Transverse colon (tissue), 4 donors: Measurements from ENCODE around the gene CLDN5. TPM values are rescaled to one million over a fixed set of nuclear protein-coding genes. Genes with fewer than 3 reads are reported as not detected.

Experiments used
- DNase-seq: peaks from one replicate; pipeline ENCODE4 v3.0.0-alpha.2; 2019
- H3K27ac ChIP-seq, 4 donors: fragments of 200-600 bp; sonication (generic); 2 replicates each; pipeline ENCODE4 v1.5.1; 2016 to 2018; ENCODE audit warnings: inconsistent platforms in 4 of 4
- H3K27me3 ChIP-seq: fragments of 200-600 bp; sonication (generic); 2 replicates; pipeline ENCODE4 v1.5.1; 2017; ENCODE audit warnings: inconsistent platforms
- H3K36me3 ChIP-seq, 4 donors: fragments of 200-600 bp; sonication (generic); 2 replicates each; pipeline ENCODE4 v1.5.1; 2017 to 2019; ENCODE audit warnings: inconsistent platforms in 4 of 4
- H3K4me1 ChIP-seq, 4 donors: fragments of 200-600 bp; sonication (generic); 2 replicates each; pipeline ENCODE4 v1.5.1; 2017 to 2020; ENCODE audit warnings: inconsistent platforms in 4 of 4
- H3K4me3 ChIP-seq, 4 donors: fragments of 200-600 bp; sonication (generic); 1 replicate in 1 of 4; 2 replicates in 3 of 4; pipeline versions ENCODE4 v1.5.1 to v1.6.1; 2017 to 2019; ENCODE audit warnings: inconsistent platforms in 4 of 4
- H3K9me3 ChIP-seq, 2 donors: fragments of 200-600 bp; sonication (generic); 2 replicates each; pipeline ENCODE4 v1.5.1; 2017 to 2019; ENCODE audit warnings: inconsistent platforms in 2 of 2
- EP300 ChIP-seq: sonication (generic); formaldehyde crosslinking; IDR thresholded peaks from one replicate; pipeline ENCODE4 v1.6.1; 2017; ENCODE audit warnings: antibody characterized with exemption, low read depth
- POLR2A ChIP-seq: fragments of 450-650 bp; IDR thresholded peaks from one replicate; pipeline ENCODE4 v1.6.1; 2016; ENCODE audit warnings: antibody characterized with exemption, mild to moderate bottlenecking, moderate library complexity
- POLR2AphosphoS5 ChIP-seq, 3 donors: sonication (generic); formaldehyde crosslinking; IDR thresholded peaks; one replicate each; pipeline ENCODE4 v1.6.1; 2016; ENCODE audit warnings: antibody characterized with exemption in 3 of 3
- WGBS, 2 donors: methylation state at CpG; one replicate each; pipeline ENCODE4 v1.1.5; 2018; ENCODE audit warnings: low coverage in 1 of 2; 5-methylcytosine and 5-hydroxymethylcytosine counted together
- in situ Hi-C, 4 donors: fragments of 200-750 bp; cut with MboI; loops; one replicate each; pipeline versions ENCODE4 v1.15.0 to v1.15.1; 2017; ENCODE audit warnings: low sequenced_read_pairs in 3 of 4, low pct_ligation_motif_present in 1 of 4, low pct_unique_long_range_greater_than_20kb in 1 of 4
- intact Hi-C: fragments of 100-400 bp; cut with DNase I; formaldehyde crosslinking; loops from one replicate; pipeline ENCODE4 v1.15.1; 2023; ENCODE audit warnings: low total_unique reads
- total RNA-seq, 4 donors: library from RNA; depleted of rRNA; stranded (reverse); fragments of >200 nt; gene quantifications; one replicate each; pipeline ENCODE4 v1.1.0, GENCODE V29; 2016
- TF ChIP-seq, protein P1 (sequence below), 5 experiments: fragments of 200-600 bp in 3 of 5; fragments of 450-650 bp in 2 of 5; sonication (generic) in 3 of 5; IDR thresholded peaks; 1 replicate in 2 of 5; 2 replicates in 3 of 5; pipeline ENCODE4 v1.5.1; 2016 to 2017; ENCODE audit warnings: antibody characterized with exemption in 5 of 5, inconsistent platforms in 3 of 5, mild to moderate bottlenecking in 2 of 5, moderate library complexity in 1 of 5

Gene CLDN5
- total RNA-seq, 4 donors from 2014 or later: 29.5 to 126 (median 63.9) TPM

GRCh38 chr22:19520566-19521305 lies 3.5 kb downstream of the CLDN5 start:
- Histone ChIP-seq H3K4me3 (no peak overlapping the region), H3K27me3 (peaks cover 38% of the 10 kb centered on the region), H3K27ac (no peak overlapping the region), H3K9me3 (no peaks in the 10 kb centered on the region), H3K36me3 (no peaks in the 10 kb centered on the region), H3K4me1 (peaks cover 0 to 19% (median 18%) of the 10 kb centered on the region in 4 donors)
- in situ Hi-C loops (no loop called here), intact Hi-C loops (no loop called here)
- TF ChIP-seq POLR2A (no peak), EP300 (no peak), POLR2AphosphoS5 (IDR thresholded peaks at IDR 0.05) (no peak)
- TF ChIP-seq, protein P1, sequence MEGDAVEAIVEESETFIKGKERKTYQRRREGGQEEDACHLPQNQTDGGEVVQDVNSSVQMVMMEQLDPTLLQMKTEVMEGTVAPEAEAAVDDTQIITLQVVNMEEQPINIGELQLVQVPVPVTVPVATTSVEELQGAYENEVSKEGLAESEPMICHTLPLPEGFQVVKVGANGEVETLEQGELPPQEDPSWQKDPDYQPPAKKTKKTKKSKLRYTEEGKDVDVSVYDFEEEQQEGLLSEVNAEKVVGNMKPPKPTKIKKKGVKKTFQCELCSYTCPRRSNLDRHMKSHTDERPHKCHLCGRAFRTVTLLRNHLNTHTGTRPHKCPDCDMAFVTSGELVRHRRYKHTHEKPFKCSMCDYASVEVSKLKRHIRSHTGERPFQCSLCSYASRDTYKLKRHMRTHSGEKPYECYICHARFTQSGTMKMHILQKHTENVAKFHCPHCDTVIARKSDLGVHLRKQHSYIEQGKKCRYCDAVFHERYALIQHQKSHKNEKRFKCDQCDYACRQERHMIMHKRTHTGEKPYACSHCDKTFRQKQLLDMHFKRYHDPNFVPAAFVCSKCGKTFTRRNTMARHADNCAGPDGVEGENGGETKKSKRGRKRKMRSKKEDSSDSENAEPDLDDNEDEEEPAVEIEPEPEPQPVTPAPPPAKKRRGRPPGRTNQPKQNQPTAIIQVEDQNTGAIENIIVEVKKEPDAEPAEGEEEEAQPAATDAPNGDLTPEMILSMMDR (IDR thresholded peaks at IDR 0.05): no peak
- 94% methylated on average over 10 of the region's 10 CpGs; no CpG with 5 or more reads in 1 of the 2 donors for WGBS, 2 donors
- DNase-seq: no peak

DNA sequence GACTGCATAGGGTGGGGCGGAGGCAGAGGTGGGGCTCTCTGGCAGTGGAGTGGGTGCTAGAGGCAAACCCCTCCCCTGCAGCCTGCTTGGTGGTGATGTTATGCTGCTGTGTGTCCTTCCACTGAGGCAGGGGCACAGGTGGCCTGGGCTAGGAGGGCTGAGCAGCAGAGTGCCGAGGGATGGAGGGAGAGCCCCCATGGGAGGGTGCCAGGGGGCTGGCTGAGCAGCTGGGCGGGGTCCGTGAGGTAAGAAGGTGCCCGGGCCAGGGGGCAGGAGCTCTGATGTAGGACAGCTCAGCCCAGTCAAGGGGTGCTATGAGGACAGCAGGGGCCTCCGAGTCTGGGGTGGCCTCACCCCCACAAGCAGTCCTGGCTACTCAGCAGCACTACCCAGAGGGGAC lies 4.2 kb downstream of the CLDN5 start:
- H3K4me3 ChIP-seq: no peak overlapping the region

GRCh38 chr22:19519041-19519926 lies 4.9 kb downstream of the CLDN5 start:
- no peak overlapping the region for H3K4me3 ChIP-seq
- intact Hi-C loops: no loop called here
- no peaks in the 10 kb centered on the region for H3K36me3 ChIP-seq
- H3K27me3 ChIP-seq: peaks cover 24% of the 10 kb centered on the region
- WGBS, 2 donors: 93% methylated on average over 17 of the region's 17 CpGs; no CpG with 5 or more reads in 1 of the 2 donors
- no peaks in the 10 kb centered on the region for H3K9me3 ChIP-seq
- no peak overlapping the region for H3K27ac ChIP-seq
- H3K4me1 ChIP-seq: peaks cover 0 to 15% (median 13%) of the 10 kb centered on the region in 4 donors
- in situ Hi-C loops: no loop called here
- no peak for DNase-seq
- TF ChIP-seq EP300 (no peak), POLR2AphosphoS5 (IDR thresholded peaks at IDR 0.05) (no peak), POLR2A (no peak)
- TF ChIP-seq, protein P1 (IDR thresholded peaks at IDR 0.05): no peak

More for the DNA sequence above, 4.2 kb downstream of the CLDN5 start:
- in situ Hi-C loops (no loop called here), intact Hi-C loops (no loop called here)
- Histone ChIP-seq H3K27ac (no peak overlapping the region), H3K36me3 (no peaks in the 10 kb centered on the region), H3K27me3 (peaks cover 31% of the 10 kb centered on the region), H3K4me1 (peaks cover 0 to 19% (median 18%) of the 10 kb centered on the region in 4 donors), H3K9me3 (no peaks in the 10 kb centered on the region)
- TF ChIP-seq EP300 (no peak), POLR2AphosphoS5 (IDR thresholded peaks at IDR 0.05) (no peak), POLR2A (no peak)
- TF ChIP-seq, protein P1 (IDR thresholded peaks at IDR 0.05): no peak
- DNase-seq: no peak
- WGBS, 2 donors: 94 to 100% methylated on average over 1 to 5 of the region's 6 CpGs

GRCh38 chr22:19518635-19519034 lies 5.6 kb downstream of the CLDN5 start:
- intact Hi-C loops (no loop called here), in situ Hi-C loops (no loop called here)
- TF ChIP-seq POLR2AphosphoS5 (IDR thresholded peaks at IDR 0.05) (no peak), POLR2A (no peak), EP300 (no peak)
- TF ChIP-seq, protein P1 (IDR thresholded peaks at IDR 0.05): no peak
- H3K27ac ChIP-seq: no peak overlapping the region
- peaks cover 17% of the 10 kb centered on the region for H3K27me3 ChIP-seq
- 93% methylated on average over 10 of the region's 10 CpGs; no CpG with 5 or more reads in 1 of the 2 donors for WGBS, 2 donors
- DNase-seq: no peak
- H3K4me3 ChIP-seq: no peak overlapping the region
- no peaks in the 10 kb centered on the region for H3K9me3 ChIP-seq
- H3K4me1 ChIP-seq: peaks cover 0 to 9% (median 6%) of the 10 kb centered on the region in 4 donors
- no peaks in the 10 kb centered on the region for H3K36me3 ChIP-seq
